Fibroblast of pulmonary artery (primary cell): ENCODE results near the gene PPP2R2C.

Experiments used
- DNase-seq: peaks from one replicate; pipeline ENCODE4 v3.0.0-alpha.2; 2010; ENCODE audit warnings: low read depth
- H3K4me3 ChIP-seq: replicated peaks from 2 replicates; pipeline ENCODE4 v1.5.1; 2011; ENCODE audit warnings: low read depth, mild to moderate bottlenecking, control low read depth, low read length, moderate library complexity
- CTCF ChIP-seq: IDR thresholded peaks from 2 replicates; pipeline ENCODE4 v1.5.1; 2011; ENCODE audit warnings: mild to moderate bottlenecking, control low read depth, low read length, inconsistent platforms; ENCODE audit errors: missing control alignments

Gene PPP2R2C

DNA sequence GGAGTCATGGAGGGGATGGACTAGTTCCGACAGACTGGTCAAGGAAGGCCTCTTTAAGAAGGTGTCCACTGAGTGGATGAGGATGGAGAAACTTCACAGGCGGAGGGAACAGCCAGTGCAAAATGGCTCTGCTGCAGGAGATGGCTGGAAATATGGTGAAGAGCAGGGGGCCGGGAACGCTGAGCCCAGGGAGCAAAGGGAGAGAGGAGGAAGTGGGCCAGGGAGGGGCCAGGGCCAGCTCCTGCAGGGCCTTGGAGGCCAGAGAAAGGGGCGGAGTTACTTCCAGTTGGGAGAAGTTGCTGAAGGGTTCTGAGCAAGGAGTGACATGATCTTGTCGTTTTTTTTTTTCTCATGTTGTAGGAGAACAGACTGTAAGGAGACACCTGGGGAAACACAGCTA is 108.3 kb downstream of the PPP2R2C start:
- DNase-seq = no peak
- H3K4me3 ChIP-seq = no peak overlapping the region
- no peak for TF ChIP-seq CTCF

- H3K4me3 ChIP-seq = no peak overlapping the region
- DNase-seq = peak; percentile 46
- TF ChIP-seq CTCF = no peak
Observed at GRCh38 chr4:6362896-6363295, 109.5 kb downstream of the PPP2R2C start.

GRCh38 chr4:6362243-6362885 is 110.0 kb downstream of the PPP2R2C start:
- no peak for TF ChIP-seq CTCF
- DNase-seq = no peak
- no peak overlapping the region for H3K4me3 ChIP-seq

- H3K4me3 ChIP-seq = no peak overlapping the region
- no peak for DNase-seq
- no peak for TF ChIP-seq CTCF
Observed at GRCh38 chr4:6361076-6361784, 111.2 kb downstream of the PPP2R2C start.

DNA sequence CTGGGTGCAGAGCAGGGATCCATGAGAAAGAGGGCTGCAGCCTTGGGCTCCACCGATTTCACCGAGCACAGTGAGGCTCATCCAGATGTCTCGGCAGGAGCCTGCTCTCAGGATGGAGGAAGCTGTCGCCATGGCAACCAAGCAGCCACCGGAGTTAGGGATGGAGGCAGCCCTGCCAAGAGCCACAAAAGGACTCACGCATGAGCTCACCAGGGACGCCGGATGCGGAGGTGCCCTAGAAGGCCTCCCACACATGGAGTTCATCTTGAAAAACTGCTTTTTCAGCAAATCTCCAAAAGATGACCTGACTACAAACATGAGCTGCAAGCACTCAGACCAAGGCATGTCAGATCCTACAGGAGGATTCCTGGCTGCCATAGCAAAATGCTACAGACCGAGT is 112.0 kb downstream of the PPP2R2C start:
- DNase-seq = no peak
- no peak for TF ChIP-seq CTCF
- no peak overlapping the region for H3K4me3 ChIP-seq

GRCh38 chr4:6359536-6360308 is 112.7 kb downstream of the PPP2R2C start:
- no peak overlapping the region for H3K4me3 ChIP-seq

More at GRCh38 chr4:6359536-6360308, 112.7 kb downstream of the PPP2R2C start:
- TF ChIP-seq CTCF = no peak
- no peak for DNase-seq
